Erythroblast (primary cell): ENCODE data around the gene NDUFB10.

Source experiments
- GATA1 ChIP-seq: IDR thresholded peaks from 2 replicates; pipeline ENCODE4 v1.6.1; 2011; ENCODE audit warnings: low read depth, mild to moderate bottlenecking, control low read depth, low read length, moderate library complexity
- POLR2A ChIP-seq: IDR thresholded peaks from 2 replicates; pipeline ENCODE4 v1.6.1; 2011; ENCODE audit warnings: mild to moderate bottlenecking, low read length

DNA sequence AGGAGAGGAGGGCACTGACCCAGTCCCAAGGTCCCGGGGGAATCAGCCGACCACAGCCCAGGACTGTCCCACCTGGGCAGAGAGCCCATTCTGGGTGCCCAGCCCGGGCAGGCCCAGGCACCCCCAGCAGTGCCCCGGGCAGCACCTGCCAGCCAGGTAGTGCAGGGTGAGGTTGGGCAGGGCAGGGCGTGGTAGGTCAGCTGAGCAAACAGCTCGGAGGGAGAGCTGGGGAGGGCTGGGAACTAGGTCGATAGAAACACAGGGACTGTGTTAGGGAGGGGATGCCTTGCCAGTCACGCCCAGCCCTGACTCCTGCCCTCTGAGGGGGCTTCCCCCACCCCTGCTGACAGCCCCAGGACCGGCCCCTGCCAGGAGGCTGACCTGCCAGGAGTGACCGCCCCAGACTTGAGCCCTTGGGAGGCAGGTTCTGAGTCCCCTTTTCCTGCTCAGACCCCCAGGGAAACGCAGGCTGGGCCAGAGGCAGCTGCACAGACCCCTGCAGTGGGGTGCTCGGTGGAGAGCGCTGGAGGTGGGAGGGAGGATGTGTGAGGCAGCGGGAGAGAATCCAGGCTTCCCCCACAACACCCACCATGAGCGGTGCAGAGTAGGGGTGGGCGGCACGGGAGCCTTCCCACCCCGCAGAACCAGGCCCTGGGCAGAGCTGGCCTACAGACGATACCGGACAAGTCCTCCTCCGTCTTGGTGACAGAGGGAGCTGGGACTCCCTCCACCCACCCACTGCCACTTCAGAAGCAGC lies 45.8 kb upstream of the NDUFB10 start:
- TF ChIP-seq POLR2A, result no peak
- TF ChIP-seq GATA1, result no peak
